NCI-H146 treated with DMSO at 0.1 percent for 48 hours (cell line): ENCODE measurements around the gene ANKRD65.
"Not testable (repeated sequence)": the region's sequence is repeated elsewhere in the genome, so short reads cannot be mapped to it uniquely, and the experiment has no call there.

ENCODE experiments used
- DNase-seq: peaks from one replicate; lab custom pipeline; 2025; ENCODE audit not compliant: unreplicated experiment; lab: John Stamatoyannopoulos, UW

ANKRD65 gene

DNA sequence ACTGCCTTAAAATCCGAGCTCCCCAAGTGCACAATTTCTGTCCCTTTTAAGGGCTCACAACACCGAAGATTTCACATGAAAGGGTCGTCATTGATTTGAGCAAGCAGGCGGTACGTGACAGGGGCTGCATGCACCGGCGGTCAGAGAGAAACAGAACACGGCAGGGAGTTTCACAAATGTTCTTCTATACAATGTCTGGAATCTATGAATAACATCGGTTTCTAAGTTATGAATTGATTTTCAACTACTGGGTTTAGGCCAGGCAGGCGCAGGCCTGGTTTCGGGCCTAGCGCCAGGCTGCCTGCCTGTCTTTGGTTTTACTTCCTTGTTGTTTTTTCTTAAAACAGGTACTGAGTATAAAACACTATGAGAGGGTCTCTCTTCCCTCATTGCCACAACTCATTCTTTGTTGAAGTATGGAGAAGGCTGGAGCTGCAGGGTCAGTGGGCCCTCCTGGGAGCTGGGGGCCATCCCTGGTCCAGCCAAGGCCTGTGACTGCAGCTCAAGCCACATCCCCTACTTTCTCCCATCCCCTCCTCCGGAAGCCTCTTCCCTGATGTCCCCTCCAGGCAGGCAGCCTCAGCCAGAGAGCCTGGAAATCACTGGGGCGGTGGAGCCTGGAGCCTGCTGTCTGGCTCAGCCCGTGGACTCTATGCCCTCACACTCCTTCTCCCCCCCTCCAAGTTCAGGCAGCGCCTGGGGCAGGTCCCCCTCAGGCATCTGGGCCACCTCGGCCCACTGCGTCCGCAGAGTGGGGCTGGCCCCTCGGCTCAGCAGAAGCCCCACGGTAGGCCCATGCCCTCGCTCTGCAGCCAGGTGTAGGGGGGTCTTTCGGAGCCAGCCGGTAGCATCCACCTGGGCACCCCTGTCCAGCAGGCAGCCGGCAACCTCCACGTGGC, 2.4 kb downstream of the ANKRD65 start:
- no peak for DNase-seq

DNA sequence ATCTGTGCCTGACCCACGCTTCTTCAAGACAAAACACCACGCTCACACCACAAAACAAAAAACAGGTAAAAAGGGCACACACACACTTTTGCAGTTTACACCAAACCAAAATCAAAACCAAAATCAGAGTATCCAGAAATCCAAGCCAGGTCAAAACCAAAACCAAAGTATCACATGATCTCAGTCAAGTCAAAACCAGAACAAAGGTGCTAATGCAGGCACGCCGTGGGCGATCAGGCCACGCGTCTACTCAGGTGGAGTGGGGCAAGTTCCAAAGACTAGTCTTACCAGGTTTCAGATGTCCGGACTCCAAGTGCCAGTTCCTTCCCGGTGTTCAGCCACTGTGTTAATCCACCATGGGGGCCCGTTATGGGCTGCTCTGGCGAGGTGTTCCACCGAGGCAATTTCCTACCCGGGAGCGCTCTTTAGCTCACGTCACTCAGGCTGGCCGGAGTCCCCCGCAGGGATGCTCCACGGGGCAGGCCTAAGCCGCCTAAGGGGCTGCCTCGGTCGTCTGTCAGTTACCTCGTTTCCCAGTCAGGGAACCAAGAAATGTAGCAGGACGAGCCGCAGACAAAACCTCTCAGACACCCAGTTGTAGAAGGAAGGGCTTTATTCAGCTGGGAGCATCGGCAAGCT, 3.1 kb downstream of the ANKRD65 start:
- DNase-seq, result not testable (repeated sequence)

DNA sequence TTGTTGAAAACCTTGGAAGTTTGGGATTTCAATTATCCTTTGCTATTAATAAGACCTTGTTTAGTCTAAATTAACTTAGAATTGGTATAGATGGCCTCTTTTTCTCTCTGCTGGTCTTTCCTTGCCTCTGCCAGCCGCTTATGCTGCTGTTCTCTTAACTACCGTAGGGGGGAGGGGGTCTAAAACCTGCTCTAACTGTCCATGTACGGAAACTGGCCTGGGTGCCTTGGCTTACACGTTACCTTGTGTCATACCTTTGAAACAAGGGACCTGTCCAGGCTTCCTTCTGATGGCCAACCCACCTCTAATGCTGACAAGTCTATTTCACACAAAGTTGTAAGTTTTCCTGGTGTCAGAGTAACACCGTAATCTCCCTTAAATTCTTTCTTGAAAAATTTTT, 3.7 kb downstream of the ANKRD65 start:
- not testable (repeated sequence) for DNase-seq

DNA sequence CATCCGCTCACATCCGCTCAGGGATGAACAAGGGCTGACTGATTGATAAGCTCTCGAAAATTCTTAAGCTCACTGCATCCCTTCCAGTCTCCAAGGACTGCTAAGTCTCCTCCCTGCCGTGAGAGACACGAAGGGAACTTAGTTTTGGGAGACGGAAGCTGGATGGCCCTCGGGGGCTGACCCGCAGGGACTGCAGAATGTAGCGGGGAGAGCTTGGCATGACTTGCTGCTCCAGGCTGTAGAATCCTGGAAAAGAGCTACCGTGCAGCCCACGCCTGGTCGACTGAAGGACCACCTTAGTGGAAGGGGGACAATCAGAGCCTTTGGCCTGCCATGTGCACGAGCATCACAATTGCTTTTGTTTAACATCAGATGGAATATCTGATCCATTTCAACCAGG, 5.3 kb downstream of the ANKRD65 start:
- no peak for DNase-seq

DNA sequence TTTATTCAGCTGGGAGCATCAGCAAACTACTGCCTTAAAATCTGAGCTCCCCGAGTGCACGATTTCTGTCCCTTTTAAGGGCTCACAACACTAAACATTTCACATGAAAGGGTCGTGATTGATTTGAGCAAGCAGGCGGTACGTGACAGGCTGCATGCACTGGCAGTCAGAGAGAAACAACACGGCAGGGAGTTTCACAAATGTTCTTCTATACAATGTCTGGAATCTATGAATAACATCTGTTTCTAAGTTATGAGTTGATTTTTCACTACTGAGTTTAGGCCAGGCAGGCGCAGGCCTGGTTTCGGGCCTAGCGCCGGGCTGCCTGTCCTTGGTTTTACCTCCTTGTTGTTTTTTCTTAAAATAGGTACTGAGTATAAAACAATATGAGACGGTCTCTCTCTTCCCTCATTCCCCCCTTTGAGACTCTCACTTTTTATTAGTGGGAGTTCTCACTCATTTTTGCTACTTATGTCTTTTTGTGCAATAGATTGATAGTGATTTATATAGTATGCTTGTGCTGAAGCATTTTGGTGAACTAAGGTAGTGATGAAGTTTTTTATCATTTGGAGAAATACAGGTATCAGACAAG, 8.7 kb downstream of the ANKRD65 start:
- DNase-seq, result not testable (repeated sequence)

DNA sequence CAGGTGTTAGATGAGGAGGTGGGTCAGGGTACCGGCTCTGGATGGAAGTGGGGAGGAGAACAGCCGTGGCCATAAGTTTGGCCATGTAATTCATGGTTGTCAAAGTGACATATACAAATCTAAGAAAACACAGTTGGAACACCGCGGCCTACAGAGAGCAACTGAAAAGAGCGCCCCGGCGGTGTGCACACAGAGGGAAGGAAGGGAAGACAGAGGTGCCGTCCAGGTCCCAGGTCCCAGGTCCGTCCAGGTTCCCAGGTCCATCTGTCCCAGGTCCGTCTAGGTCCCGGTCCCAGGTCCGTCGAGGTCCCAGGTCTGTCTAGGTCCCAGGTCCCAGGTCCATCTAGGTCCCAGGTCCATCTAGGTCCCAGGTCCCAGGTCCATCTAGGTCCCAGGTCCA, 9.4 kb downstream of the ANKRD65 start:
- no peak for DNase-seq

DNA sequence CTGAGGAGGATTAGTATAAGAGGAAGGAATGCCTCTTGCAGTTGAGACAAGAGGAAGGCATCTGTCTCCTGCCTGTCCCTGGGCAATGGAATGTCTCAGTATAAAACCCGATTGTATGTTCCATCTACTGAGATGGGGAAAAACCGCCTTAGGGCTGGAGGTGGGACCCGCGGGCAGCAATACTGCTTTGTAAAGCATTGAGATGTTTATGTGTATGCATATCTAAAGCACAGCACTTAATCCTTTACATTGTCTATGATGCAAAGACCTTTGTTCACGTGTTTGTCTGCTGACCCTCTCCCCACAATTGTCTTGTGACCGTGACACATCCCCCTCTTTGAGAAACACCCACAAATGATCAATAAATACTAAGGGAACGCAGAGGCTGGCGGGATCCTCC, 10.8 kb downstream of the ANKRD65 start:
- DNase-seq, result not testable (repeated sequence)

DNA sequence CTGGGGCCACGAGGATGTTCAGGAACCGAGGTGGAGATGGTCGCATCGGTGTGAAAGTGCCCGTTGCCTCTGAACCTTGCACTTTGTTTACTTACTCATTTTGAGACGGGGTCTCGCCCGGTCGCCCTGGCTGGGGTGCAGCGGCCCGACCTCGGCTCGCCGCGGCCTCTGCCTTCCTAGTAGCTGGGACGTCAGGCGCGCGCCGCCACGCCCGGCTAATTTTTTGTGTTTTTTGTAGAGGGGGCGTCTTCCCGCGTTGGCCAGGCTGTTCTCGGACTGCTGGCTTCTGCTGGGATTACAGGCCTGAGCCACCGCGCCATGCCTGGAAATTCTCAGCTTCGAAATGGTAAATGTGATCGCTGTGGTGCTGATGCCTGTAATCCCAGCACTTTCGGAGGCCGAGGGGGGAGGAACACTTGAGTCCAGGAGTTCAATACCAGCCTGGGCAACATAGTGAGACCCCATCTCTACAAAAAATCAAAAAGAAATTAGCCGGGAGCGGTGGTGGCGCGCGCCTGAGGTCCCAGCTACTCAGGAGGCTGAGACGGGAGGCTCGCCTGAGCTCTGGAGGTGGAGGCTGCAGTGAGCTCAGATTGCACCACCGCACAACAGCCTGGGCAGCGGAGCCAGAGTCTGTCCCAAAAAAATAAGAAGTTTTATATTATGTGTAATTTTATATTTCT, 13.3 kb downstream of the ANKRD65 start:
- DNase-seq, result no peak

DNA sequence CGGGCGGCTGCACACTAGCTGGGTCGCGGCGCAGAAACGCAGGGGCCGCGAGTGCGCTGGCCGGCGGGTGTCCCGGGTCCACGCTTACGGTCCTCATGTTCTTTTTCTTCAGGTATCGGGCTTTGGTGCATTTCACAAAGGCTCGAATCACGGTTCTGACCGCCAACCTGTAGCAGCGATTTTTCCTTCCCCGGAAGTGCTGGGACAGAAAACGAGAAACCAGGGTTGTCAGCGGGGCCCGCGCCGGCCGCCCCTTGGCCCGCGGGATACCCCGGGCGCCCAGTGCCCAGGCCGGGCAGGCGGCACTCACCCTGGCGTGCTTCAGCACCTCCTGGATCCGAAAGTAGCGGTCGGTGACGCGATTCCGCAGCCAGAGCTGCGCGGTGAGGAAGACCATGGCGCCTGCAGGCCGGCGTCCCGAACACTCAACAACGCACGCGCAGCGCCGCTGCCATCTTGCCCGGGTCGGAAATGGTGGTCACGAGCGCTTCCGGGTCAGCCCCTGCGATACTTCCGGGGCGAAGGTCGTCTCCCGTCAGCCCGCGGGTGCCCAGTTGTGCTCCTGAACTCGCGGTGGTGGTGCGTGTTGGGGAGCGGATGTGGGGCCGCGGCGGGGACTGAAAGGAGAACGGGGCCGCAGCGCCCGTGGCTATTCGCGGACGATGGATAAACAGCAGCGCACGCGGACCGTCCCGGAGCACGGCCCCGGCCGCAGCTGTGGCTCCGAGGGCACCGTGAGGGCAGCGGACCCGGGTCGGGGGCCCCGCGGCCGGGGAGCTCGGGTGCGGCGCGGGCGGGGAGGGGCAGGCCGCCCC, 14.0 kb downstream of the ANKRD65 start, which contains the start of gene MRPL20:
TSS of gene MRPL20 (minus strand) at position 473 of the 815 bp plus-strand sequence. CDS start at position 397, 76 bp downstream.
- DNase-seq, result peak; percentile 52

DNA sequence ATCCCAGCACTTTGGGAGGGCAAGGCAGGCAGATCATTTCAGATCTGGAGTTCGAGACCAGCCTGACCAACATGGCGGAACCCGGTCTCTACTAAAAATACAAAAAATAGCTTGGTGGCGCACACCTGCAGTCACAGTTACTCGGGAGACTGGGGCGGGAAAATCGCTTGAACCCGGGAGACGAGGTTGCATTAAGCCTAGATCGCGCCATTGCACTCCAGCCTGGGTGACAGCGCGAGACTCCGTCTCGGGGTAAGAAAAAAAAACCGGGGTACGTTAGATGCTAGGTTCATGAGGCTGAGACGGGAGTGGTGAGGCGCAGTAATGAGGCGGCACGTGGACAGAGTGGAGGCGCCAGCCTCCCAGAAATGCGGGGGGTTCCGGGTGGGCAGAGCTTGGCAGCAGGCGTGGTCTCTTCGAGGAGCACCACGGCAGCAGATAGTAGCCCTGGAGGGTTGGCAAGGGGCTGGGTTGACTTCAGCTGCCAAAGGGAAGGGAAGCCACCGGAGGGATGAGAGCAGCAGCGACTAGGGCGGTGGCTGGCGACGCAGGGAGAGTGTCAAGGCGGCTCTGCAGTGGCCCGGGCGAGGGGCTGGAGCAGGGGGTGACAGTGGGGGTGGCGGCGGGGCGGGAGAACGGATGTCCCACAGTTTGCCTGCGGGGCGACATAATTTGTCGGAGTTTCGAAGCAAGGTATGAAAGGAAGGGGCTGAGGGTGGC, 14.8 kb downstream of the ANKRD65 start:
- no peak for DNase-seq

DNA sequence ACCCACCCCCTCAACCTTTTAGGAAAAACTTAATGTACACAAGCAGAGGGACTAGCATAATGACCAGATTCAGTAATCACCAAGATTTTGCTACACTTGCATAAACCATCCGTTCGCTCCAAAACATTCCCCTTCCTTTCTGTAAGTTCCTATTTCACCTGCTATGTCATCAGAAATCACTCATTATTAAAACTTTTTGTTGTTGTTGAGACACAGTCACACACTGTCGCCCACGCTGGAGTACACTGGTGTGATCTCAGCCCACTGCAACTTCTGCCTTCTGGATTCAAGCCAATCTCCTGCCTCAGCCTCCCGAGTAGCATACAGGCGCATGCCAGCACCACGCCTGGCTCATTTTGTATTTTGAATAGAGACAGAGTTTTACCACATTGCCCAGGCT, 17.4 kb downstream of the ANKRD65 start:
- DNase-seq, result no peak

DNA sequence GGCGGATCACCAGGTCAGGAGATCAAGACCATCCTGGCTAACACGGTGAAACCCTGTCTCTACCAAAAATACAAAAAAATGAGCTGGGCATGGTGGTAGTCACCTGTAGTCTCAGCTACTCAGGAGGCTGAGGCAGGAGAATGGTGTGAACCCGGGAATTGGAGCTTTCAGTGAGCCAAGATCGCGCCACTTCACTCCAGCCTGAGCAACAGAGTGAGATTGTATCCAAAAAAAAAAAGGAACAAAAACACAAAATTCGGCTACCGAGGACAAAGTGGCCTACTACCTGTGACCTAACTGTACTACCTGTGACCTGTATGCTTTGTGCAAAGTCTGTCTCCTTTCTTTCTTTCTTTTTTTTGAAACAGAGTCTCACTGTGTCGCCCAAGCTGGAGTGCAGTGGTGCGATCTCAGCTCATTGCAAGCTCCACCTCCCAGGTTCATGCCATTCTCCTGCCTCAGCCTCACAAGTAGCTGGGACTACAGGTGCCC, 18.1 kb downstream of the ANKRD65 start:
- not testable (repeated sequence) for DNase-seq

DNA sequence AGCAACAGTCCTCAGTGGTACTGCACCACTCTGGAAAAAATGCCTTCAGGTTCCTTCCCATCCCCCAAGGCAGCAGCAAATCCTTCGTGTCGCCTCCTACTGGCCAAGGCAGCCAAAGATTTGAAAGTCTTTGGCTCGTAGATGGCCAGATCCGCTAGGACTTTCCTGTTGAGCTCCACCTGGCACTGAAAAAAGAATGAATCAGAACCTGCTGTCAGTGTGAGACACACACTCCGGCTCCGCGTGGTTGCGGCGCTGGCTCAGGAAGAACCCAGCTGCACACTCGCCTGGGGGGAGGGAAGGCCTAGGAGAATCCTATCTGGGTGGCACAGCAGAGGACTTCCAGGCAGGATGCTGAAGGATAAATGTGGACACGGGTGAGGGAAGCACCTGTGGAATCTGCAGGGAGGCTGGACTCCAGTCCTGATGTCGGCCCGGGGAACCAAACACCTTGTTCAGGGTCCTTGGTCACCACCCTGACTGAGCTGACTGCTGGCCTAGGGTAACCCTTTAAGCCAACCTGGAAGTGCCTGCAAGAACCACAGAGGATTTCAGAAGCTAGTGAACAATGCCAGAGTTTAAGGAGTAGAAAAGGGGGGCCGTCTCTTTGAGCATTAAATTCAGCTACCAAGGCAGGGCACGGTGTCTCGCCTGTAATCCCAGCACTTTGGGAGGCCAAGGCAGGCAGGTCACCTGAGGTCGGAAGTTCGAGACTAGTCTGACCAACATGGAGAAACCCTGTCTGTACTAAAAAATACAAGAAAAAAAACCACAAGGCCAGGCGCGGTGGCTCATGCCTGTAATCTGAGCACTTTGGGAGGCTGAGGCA, 18.8 kb downstream of the ANKRD65 start:
- DNase-seq, result no peak

DNA sequence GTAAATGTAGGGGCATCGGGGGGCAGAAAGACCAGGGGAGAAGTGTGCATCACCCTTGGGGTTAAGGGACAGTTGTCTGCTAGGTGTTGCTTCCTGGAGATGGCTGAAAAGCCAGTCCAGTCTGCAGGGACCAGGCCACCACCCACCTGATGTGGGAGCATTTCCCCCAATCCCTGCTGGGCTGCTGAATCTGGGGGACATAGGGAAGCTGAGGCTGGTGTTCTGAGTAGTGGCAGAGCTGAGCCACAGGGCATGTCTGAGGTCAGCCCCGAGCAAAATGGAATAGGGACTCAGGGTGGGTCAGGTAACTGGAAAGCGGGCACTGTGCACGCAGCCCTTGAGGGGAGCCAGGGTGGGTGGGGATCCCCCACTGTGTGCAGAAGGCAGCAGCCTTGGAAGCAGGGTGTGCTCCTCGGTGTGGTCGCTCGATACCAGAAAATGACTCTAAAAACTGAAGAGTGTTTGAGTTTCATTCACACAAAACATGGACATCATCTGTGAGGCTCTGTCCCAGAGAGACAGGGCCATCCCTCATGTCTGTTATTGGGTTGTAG, 19.5 kb downstream of the ANKRD65 start:
- no peak for DNase-seq

DNA sequence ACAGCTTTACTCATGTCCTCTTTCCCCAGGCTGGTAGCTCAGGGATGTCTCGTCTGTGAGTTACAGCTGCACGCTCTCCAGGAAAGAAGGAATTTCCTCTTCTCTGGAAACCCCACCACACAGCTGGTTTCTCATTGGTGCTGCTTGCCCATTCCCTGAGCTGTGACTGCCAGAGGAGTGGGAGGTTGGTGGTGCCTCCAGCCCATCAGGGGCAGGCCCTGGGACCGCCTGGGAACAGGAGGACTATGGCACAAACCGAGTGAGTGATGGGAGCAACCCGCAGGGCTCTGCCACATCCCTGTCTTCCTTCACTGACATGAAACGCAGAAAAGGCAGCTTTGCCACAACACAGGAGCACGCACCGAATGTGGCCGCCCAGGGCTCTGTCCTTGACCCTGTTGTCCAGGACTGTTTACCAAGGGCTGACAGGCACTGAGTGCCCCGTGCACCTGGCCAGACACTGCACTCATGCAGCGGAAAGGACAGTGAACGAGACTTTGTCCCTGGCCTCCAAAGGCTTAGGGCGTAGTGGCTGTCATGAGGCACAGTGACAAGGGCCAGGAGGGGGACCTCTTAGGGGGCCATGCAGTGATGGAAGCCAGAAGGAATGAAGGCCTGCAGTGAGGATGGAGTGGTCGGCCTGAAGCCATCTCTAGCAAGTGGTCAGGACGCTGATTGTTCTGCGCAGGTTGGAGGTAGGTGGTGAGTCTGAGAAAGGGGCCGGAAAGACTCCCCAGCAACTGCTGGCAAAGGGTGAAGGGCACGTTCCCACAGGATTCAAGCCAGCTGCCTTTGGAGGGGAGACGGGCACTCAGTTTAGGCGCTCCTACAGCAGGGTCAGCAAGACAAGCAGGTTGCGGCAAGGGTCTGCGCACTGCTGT, 20.3 kb downstream of the ANKRD65 start:
- DNase-seq, result no peak

DNA sequence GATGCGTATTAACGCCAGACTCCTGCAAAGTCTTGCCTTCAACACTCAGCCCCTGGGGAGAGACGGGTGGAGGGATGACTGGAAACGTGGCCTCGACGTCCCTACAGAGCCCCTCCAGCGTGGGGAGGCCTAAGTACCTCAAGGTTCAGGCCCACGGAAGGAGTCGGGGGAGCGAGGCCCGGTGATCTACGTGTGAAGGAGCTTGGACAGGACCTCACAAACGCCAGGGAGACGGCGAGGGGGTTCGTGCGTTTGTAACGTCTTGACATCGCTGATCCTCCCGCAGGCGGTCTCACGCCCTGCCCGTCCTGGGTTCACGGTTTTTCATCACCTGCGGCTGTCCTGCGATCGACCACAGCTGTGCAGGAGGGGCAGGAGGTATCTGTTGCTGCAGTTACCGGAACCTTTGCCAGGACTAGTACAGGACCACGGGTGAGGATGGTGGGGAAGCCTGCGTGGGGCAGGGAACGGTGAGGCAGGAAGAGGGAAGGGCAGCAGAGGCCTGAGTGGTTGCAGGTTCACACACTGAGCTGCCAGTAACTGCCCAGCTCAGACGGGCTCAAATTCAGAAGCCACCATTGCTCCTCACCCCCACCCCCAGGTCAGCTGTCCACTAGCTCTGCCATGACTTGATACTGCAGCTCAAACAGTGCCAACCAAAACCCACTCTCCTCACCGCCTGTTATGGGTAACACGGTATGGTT, 21.1 kb downstream of the ANKRD65 start:
- no peak for DNase-seq
